H1 (cell line): ENCODE results near the gene ZNF837. TPM values are rescaled to one million over a fixed set of nuclear protein-coding genes. Genes with fewer than 3 reads are reported as not detected.

Experiments
- BCL11A ChIP-seq, 2 experiments: IDR thresholded peaks; one replicate each; pipeline ENCODE4 v1.6.1; 2011; ENCODE audit warnings: low read depth in 2 of 2, low read length in 2 of 2, mild to moderate bottlenecking in 2 of 2
- CBX8 ChIP-seq: fragments of 300-800, 300-1000 bp; sonication (generic); IDR thresholded peaks from 2 replicates; pipeline ENCODE4 v1.7.1; 2016; ENCODE audit warnings: low read depth, low read length, borderline replicate concordance
- CHD2 ChIP-seq: IDR thresholded peaks from 2 replicates; pipeline ENCODE4 v1.6.1; 2012; ENCODE audit warnings: low read length, improper control_type of control experiment
- CTBP2 ChIP-seq: IDR thresholded peaks from 2 replicates; pipeline ENCODE4 v1.7.0; 2011; ENCODE audit warnings: borderline replicate concordance, mild to moderate bottlenecking, moderate library complexity, mixed read lengths, low read length; ENCODE audit not compliant: insufficient read depth, insufficient read length
- GABPA ChIP-seq: IDR thresholded peaks from 2 replicates; pipeline ENCODE4 v1.6.1; 2011; ENCODE audit warnings: mild to moderate bottlenecking, low read length, moderate library complexity, borderline replicate concordance; ENCODE audit not compliant: insufficient read depth
- HDAC6 ChIP-seq: IDR thresholded peaks from one replicate; pipeline ENCODE4 v1.7.1; 2012; ENCODE audit warnings: low read depth, mild to moderate bottlenecking, inconsistent platforms, low read length, moderate library complexity
- KDM5A ChIP-seq: fragments of 200-600 bp; IDR thresholded peaks from 2 replicates; pipeline ENCODE4 v1.7.1; 2012; ENCODE audit warnings: mild to moderate bottlenecking, low read length, inconsistent platforms, mixed read lengths
- TCF12 ChIP-seq: IDR thresholded peaks from 2 replicates; pipeline ENCODE4 v1.6.1; 2011; ENCODE audit warnings: low read depth, mild to moderate bottlenecking, low read length
- TEAD4 ChIP-seq: IDR thresholded peaks from 2 replicates; pipeline ENCODE4 v1.6.1; 2012; ENCODE audit warnings: low read depth, low read length, inconsistent platforms, mixed read lengths
- polyA plus RNA-seq, 7 experiments: library from polyadenylated mRNA; depleted of rRNA in 3 of 7; stranded (reverse) in 5 of 7; unstranded in 2 of 7; fragments of >200 nt in 5 of 7; fragments of 200-250 nt in 2 of 7; gene quantifications; 1 replicate in 5 of 7; 2 replicates in 1 of 7; 4 replicates in 1 of 7; pipeline versions ENCODE4 v1.2.1 to v1.2.3, GENCODE V29; 2011 to 2013; ENCODE audit warnings: missing spikeins in 2 of 7, mixed read lengths in 2 of 7
- total RNA-seq: library from RNA; stranded (reverse); fragmentation: NEBNext Ultra II Directional; extraction: Animal tissue kit (Norgen Biotek cat#: 25700); gene quantifications from 2 replicates; pipeline ENCODE4 v1.2.1, GENCODE V29; 2021
- TF ChIP-seq, protein P1 (sequence below): fragments of 300-600 bp; sonication (generic); IDR thresholded peaks from 2 replicates; pipeline ENCODE4 v1.7.1; 2012; ENCODE audit warnings: low read length, moderate library complexity, mild to moderate bottlenecking, inconsistent platforms; ENCODE audit not compliant: insufficient replicate concordance

The ZNF837 gene
- total and polyA plus RNA-seq, 2 of the 8 experiments (the other 6 are each of a cell fraction or from before 2014, with no cell fraction given), result 1.9 to 3.3 TPM

GRCh38 chr19:58362272-58362994, 18.4 kb downstream of the ZNF837 start, which contains the start of gene ZNF497 (continued):
- TF ChIP-seq, protein P1, sequence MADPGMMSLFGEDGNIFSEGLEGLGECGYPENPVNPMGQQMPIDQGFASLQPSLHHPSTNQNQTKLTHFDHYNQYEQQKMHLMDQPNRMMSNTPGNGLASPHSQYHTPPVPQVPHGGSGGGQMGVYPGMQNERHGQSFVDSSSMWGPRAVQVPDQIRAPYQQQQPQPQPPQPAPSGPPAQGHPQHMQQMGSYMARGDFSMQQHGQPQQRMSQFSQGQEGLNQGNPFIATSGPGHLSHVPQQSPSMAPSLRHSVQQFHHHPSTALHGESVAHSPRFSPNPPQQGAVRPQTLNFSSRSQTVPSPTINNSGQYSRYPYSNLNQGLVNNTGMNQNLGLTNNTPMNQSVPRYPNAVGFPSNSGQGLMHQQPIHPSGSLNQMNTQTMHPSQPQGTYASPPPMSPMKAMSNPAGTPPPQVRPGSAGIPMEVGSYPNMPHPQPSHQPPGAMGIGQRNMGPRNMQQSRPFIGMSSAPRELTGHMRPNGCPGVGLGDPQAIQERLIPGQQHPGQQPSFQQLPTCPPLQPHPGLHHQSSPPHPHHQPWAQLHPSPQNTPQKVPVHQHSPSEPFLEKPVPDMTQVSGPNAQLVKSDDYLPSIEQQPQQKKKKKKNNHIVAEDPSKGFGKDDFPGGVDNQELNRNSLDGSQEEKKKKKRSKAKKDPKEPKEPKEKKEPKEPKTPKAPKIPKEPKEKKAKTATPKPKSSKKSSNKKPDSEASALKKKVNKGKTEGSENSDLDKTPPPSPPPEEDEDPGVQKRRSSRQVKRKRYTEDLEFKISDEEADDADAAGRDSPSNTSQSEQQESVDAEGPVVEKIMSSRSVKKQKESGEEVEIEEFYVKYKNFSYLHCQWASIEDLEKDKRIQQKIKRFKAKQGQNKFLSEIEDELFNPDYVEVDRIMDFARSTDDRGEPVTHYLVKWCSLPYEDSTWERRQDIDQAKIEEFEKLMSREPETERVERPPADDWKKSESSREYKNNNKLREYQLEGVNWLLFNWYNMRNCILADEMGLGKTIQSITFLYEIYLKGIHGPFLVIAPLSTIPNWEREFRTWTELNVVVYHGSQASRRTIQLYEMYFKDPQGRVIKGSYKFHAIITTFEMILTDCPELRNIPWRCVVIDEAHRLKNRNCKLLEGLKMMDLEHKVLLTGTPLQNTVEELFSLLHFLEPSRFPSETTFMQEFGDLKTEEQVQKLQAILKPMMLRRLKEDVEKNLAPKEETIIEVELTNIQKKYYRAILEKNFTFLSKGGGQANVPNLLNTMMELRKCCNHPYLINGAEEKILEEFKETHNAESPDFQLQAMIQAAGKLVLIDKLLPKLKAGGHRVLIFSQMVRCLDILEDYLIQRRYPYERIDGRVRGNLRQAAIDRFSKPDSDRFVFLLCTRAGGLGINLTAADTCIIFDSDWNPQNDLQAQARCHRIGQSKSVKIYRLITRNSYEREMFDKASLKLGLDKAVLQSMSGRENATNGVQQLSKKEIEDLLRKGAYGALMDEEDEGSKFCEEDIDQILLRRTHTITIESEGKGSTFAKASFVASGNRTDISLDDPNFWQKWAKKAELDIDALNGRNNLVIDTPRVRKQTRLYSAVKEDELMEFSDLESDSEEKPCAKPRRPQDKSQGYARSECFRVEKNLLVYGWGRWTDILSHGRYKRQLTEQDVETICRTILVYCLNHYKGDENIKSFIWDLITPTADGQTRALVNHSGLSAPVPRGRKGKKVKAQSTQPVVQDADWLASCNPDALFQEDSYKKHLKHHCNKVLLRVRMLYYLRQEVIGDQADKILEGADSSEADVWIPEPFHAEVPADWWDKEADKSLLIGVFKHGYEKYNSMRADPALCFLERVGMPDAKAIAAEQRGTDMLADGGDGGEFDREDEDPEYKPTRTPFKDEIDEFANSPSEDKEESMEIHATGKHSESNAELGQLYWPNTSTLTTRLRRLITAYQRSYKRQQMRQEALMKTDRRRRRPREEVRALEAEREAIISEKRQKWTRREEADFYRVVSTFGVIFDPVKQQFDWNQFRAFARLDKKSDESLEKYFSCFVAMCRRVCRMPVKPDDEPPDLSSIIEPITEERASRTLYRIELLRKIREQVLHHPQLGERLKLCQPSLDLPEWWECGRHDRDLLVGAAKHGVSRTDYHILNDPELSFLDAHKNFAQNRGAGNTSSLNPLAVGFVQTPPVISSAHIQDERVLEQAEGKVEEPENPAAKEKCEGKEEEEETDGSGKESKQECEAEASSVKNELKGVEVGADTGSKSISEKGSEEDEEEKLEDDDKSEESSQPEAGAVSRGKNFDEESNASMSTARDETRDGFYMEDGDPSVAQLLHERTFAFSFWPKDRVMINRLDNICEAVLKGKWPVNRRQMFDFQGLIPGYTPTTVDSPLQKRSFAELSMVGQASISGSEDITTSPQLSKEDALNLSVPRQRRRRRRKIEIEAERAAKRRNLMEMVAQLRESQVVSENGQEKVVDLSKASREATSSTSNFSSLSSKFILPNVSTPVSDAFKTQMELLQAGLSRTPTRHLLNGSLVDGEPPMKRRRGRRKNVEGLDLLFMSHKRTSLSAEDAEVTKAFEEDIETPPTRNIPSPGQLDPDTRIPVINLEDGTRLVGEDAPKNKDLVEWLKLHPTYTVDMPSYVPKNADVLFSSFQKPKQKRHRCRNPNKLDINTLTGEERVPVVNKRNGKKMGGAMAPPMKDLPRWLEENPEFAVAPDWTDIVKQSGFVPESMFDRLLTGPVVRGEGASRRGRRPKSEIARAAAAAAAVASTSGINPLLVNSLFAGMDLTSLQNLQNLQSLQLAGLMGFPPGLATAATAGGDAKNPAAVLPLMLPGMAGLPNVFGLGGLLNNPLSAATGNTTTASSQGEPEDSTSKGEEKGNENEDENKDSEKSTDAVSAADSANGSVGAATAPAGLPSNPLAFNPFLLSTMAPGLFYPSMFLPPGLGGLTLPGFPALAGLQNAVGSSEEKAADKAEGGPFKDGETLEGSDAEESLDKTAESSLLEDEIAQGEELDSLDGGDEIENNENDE, result no peak
- TF ChIP-seq CHD2 (no peak), HDAC6 (no peak), TCF12 (no peak), TEAD4 (0 out of 2 replicates have a peak, but pooled peaks have one; percentile 22), KDM5A (peak; percentile 79; the same call in 1 of the 2 replicates), BCL11A (IDR thresholded peaks at IDR 0.05; ENCODE audit: low read depth in 2 of 2, low read length in 2 of 2) (no peak), CTBP2 (no peak), GABPA (peak; percentile 89), CBX8 (no peak)
